Right kidney (tissue), 1 donor: ENCODE measurements around the gene CATSPER4.
A peak's percentile ranks its signal among the peaks of the same experiment; 100 is the strongest.

Experiments
- DNase-seq: peaks from one replicate; pipeline ENCODE4 v3.0.0-alpha.2; 2016

Gene CATSPER4

GRCh38 chr1:26164861-26165842 lies 25.2 kb upstream of the CATSPER4 start:
- no peak for DNase-seq

- no peak for DNase-seq
These were observed 23.6 kb upstream of the CATSPER4 start for GRCh38 chr1:26166719-26167281.

GRCh38 chr1:26168410-26169197 lies 21.8 kb upstream of the CATSPER4 start, which contains the start of gene C1orf232:
TSS of gene C1orf232 (minus strand) at chr1:26168963. CDS start at chr1:26168499, 464 bp downstream.
- peak; percentile 44 for DNase-seq

GRCh38 chr1:26169198-26169554 lies 21.2 kb upstream of the CATSPER4 start:
- DNase-seq: peak; percentile 33

GRCh38 chr1:26169669-26170471 lies 20.5 kb upstream of the CATSPER4 start, which contains the start of gene ZNF593:
TSS of gene ZNF593 (plus strand) at chr1:26169908. CDS start at chr1:26169984, 76 bp downstream.
- DNase-seq: peak; percentile 90

- no peak for DNase-seq
These were observed 20.0 kb upstream of the CATSPER4 start for GRCh38 chr1:26170472-26170821.

- no peak for DNase-seq
These were observed 19.0 kb upstream of the CATSPER4 start, which contains the start of gene ZNF593OS for GRCh38 chr1:26171084-26172072. TSS of gene ZNF593OS (minus strand) at chr1:26171832. CDS start at chr1:26171661, 171 bp downstream.

- DNase-seq: no peak
These were observed 15.1 kb upstream of the CATSPER4 start for GRCh38 chr1:26175346-26175745.

GRCh38 chr1:26177182-26177684 lies 13.2 kb upstream of the CATSPER4 start, which contains the start of gene CNKSR1:
TSS of gene CNKSR1 (plus strand) at chr1:26177491. CDS start at chr1:26177548, 57 bp downstream.
- peak; percentile 47 for DNase-seq

GRCh38 chr1:26180010-26180506 lies 10.3 kb upstream of the CATSPER4 start:
- DNase-seq: no peak

- DNase-seq: no peak
These were observed 8.6 kb upstream of the CATSPER4 start for GRCh38 chr1:26181586-26182382.

GRCh38 chr1:26182383-26182696 lies 8.1 kb upstream of the CATSPER4 start:
- no peak for DNase-seq

GRCh38 chr1:26184086-26184485 lies 6.3 kb upstream of the CATSPER4 start:
- DNase-seq: no peak

- no peak for DNase-seq
These were observed 5.5 kb upstream of the CATSPER4 start for GRCh38 chr1:26184883-26185282.

GRCh38 chr1:26187882-26188281 lies 2.5 kb upstream of the CATSPER4 start:
- DNase-seq: no peak

GRCh38 chr1:26188477-26188876 lies 1.9 kb upstream of the CATSPER4 start:
- DNase-seq: no peak

GRCh38 chr1:26189331-26189730 lies 1.1 kb upstream of the CATSPER4 start:
- DNase-seq: no peak

GRCh38 chr1:26189751-26190275 lies 589 bp upstream of the CATSPER4 start:
- no peak for DNase-seq

GRCh38 chr1:26191739-26192138 lies 1.3 kb downstream of the CATSPER4 start:
- DNase-seq: no peak
